HepG2 (cell line): Measurements from ENCODE around the gene C9orf78. TPM values are rescaled to one million over a fixed set of nuclear protein-coding genes. Genes with fewer than 3 reads are reported as not detected.

Experiments used
- ATAC-seq: fragments of 200-7000 bp; cut with Tn5 transposase; 3 replicates; pipeline ENCODE4 v1.9.1; 2020; ENCODE audit warnings: mild to moderate bottlenecking, moderate library complexity
- BruUV-seq: library from RNA; stranded (reverse); fragments of 400-500 nt; replicated peaks from 2 replicates; lab custom pipeline; 2021; lab: Mats Ljungman, UMichigan
- CTCF ChIA-PET: fragments of 300-600 bp; formaldehyde crosslinking; extraction: SDS; loops from one replicate; lab custom pipeline; 2021; ENCODE audit warnings: low total read pairs, inconsistent platforms, low intra/inter-chr PET ratio; lab: Yijun Ruan, JAX
- POLR2A ChIA-PET: fragments of 350-600 bp; sonication (Branson Sonifier 250); formaldehyde crosslinking; loops from one replicate; lab custom pipeline; 2020; ENCODE audit warnings: antibody characterized with exemption, inconsistent platforms; lab: Yijun Ruan, JAX
- DNase-seq: peaks from one replicate; pipeline ENCODE4 v3.0.0-alpha.2; 2015; ENCODE audit warnings: low spot score
- FAIRE-seq: peaks from 3 replicates; lab custom pipeline; 2011; peaks lifted over from hg19 to GRCh38; lab: Jason Lieb, UNC
- H2AFZ ChIP-seq: one replicate; pipeline ENCODE4 v1.6.1; 2011; ENCODE audit warnings: low read length, inconsistent platforms
- H3K27ac ChIP-seq: fragments of 300-600 bp; 3 replicates; pipeline ENCODE4 v1.8.0; 2011; ENCODE audit warnings: mixed run types, mild to moderate bottlenecking, mixed read lengths, low read length, inconsistent platforms; ENCODE audit not compliant: insufficient read depth; ENCODE audit errors: extremely low read length
- H3K27me3 ChIP-seq, 2 experiments: fragments of 200-600 bp in 1 of 2; 2 replicates in 1 of 2; 3 replicates in 1 of 2; pipeline versions ENCODE4 v1.6.0 to v1.8.0; 2011; ENCODE audit warnings: low read length in 2 of 2, mild to moderate bottlenecking in 2 of 2, moderate library complexity in 2 of 2, inconsistent platforms in 1 of 2; ENCODE audit not compliant: insufficient read depth in 2 of 2, control insufficient read depth in 1 of 2
- H3K36me3 ChIP-seq, 2 experiments: fragments of 200-600 bp in 1 of 2; replicated peaks in 1 of 2; 2 replicates in 1 of 2; 3 replicates in 1 of 2; pipeline versions ENCODE4 v1.5.1 to v1.8.0; 2011; ENCODE audit warnings: low read length in 2 of 2, inconsistent platforms in 1 of 2; ENCODE audit not compliant: insufficient read depth in 2 of 2, control insufficient read depth in 1 of 2
- H3K4me1 ChIP-seq: 2 replicates; pipeline ENCODE4 v1.5.1; 2012; ENCODE audit warnings: low read length, inconsistent platforms; ENCODE audit not compliant: insufficient read depth
- H3K4me2 ChIP-seq: 2 replicates; pipeline ENCODE4 v1.6.0; 2011; ENCODE audit warnings: low read depth, low read length, inconsistent platforms
- H3K4me3 ChIP-seq, 3 experiments: fragments of 200-600 bp in 1 of 3; sonication (generic), shearing (Covaris generic) in 1 of 3; replicated peaks in 1 of 3; 2 replicates each; pipeline ENCODE4 v1.5.1; 2011 to 2016; ENCODE audit warnings: low read length in 3 of 3, inconsistent platforms in 2 of 3, low read depth in 2 of 3, mild to moderate bottlenecking in 2 of 3, control low read depth in 1 of 3, mixed read lengths in 1 of 3; ENCODE audit not compliant: insufficient read depth in 1 of 3
- H3K79me2 ChIP-seq: one replicate; pipeline ENCODE4 v1.6.1; 2011; ENCODE audit warnings: low read length, inconsistent platforms; ENCODE audit not compliant: insufficient read depth
- H3K9ac ChIP-seq: 2 replicates; pipeline ENCODE4 v1.6.0; 2011; ENCODE audit warnings: mild to moderate bottlenecking, low read depth, low read length, inconsistent platforms; ENCODE audit not compliant: insufficient read depth
- H3K9me3 ChIP-seq: 2 replicates; pipeline ENCODE4 v1.5.1; 2012; ENCODE audit warnings: mild to moderate bottlenecking, low read length
- H4K20me1 ChIP-seq: 2 replicates; pipeline ENCODE4 v1.6.0; 2011; ENCODE audit warnings: inconsistent platforms, mild to moderate bottlenecking, low read length, moderate library complexity; ENCODE audit not compliant: insufficient read depth
- AHR ChIP-seq: IDR thresholded peaks from 2 replicates; pipeline ENCODE4 v1.6.1; 2018; ENCODE audit warnings: missing genetic modification reagents, missing compliant biosample characterization
- ATRX ChIP-seq: sonication (generic); formaldehyde crosslinking; IDR thresholded peaks from 2 replicates; pipeline ENCODE4 v1.4.0; 2020; ENCODE audit warnings: missing genetic modification reagents, borderline replicate concordance
- CEBPG ChIP-seq: IDR thresholded peaks from 2 replicates; pipeline ENCODE4 v1.6.1; 2016
- HIVEP1 ChIP-seq: sonication (generic); formaldehyde crosslinking; IDR thresholded peaks from 2 replicates; pipeline ENCODE4 v1.4.0; 2020; ENCODE audit warnings: mild to moderate bottlenecking, missing genetic modification reagents
- NFIB ChIP-seq: sonication (generic); formaldehyde crosslinking; IDR thresholded peaks from 2 replicates; pipeline ENCODE4 v1.9.0; 2021; ENCODE audit warnings: missing genetic modification reagents, mild to moderate bottlenecking, borderline replicate concordance
- PAF1 ChIP-seq: IDR thresholded peaks from 2 replicates; pipeline ENCODE4 v1.6.1; 2016; ENCODE audit warnings: missing genetic modification reagents, missing compliant biosample characterization
- RORA ChIP-seq: sonication (generic); formaldehyde crosslinking; IDR thresholded peaks from 2 replicates; pipeline ENCODE4 v1.5.0; 2020; ENCODE audit warnings: mild to moderate bottlenecking, missing genetic modification reagents, moderate library complexity
- SIN3A ChIP-seq: IDR thresholded peaks from 2 replicates; pipeline ENCODE4 v1.6.1; 2011; ENCODE audit warnings: low read depth, mild to moderate bottlenecking, control low read depth, low read length, borderline replicate concordance
- TEAD2 ChIP-seq: sonication (generic); formaldehyde crosslinking; IDR thresholded peaks from 2 replicates; pipeline ENCODE4 v1.9.0; 2021; ENCODE audit warnings: missing genetic modification reagents
- ZNF24 ChIP-seq: fragments of 450-650 bp; IDR thresholded peaks from 2 replicates; pipeline ENCODE4 v1.6.1; 2017; ENCODE audit warnings: antibody characterized with exemption, mild to moderate bottlenecking
- ZSCAN22 ChIP-seq: sonication (generic); formaldehyde crosslinking; IDR thresholded peaks from 2 replicates; pipeline ENCODE4 v1.4.0; 2020; ENCODE audit warnings: mild to moderate bottlenecking, missing genetic modification reagents
- ZZZ3 ChIP-seq: sonication (generic); formaldehyde crosslinking; IDR thresholded peaks from 2 replicates; pipeline ENCODE4 v1.4.0; 2020; ENCODE audit warnings: missing genetic modification reagents, mild to moderate bottlenecking, borderline replicate concordance
- WGBS: methylation state at CpG from one replicate; pipeline ENCODE4 v1.1.6; 2017; ENCODE audit warnings: low lambda C conversion rate; 5-methylcytosine and 5-hydroxymethylcytosine counted together
- in situ Hi-C: cut with HindIII; loops from 2 replicates; pipeline ENCODE4 v1.10.0; 2017; ENCODE audit warnings: low pct_unique_long_range_greater_than_20kb; ENCODE audit not compliant: extremely low pct_ligation_motif_present
- intact Hi-C: fragments of 100-400 bp; cut with micrococcal nuclease; formaldehyde crosslinking; loops from one replicate; pipeline ENCODE4 v1.10.0; 2022; ENCODE audit not compliant: unreplicated experiment
- polyA plus RNA-seq, 8 experiments: library from polyadenylated mRNA; depleted of rRNA in 3 of 8; stranded (reverse) in 7 of 8; unstranded in 1 of 8; fragments of >200 nt; fragmentation: Illumina TruSeq in 4 of 8; extraction: Trizol in 4 of 8; gene quantifications; 2 replicates each; pipeline versions ENCODE4 v1.2.1 to v1.2.3, GENCODE V29; 2011 to 2016; ENCODE audit warnings: low read depth in 4 of 8, missing spikeins in 1 of 8, mixed read lengths in 1 of 8; ENCODE audit not compliant: insufficient read depth in 1 of 8
- total RNA-seq, 5 experiments: library from RNA; depleted of rRNA; stranded (reverse); fragments of >200 nt; fragmentation: Illumina TruSeq; extraction: Trizol; gene quantifications; 2 replicates each; pipeline ENCODE4 v1.2.3, GENCODE V29; 2016; ENCODE audit warnings: low read depth in 1 of 5
- TF ChIP-seq, protein P1 (sequence below): sonication (generic); formaldehyde crosslinking; conservative IDR thresholded peaks from 2 replicates; pipeline ENCODE4 v1.8.0; 2022; ENCODE audit warnings: mild to moderate bottlenecking, moderate library complexity, missing genetic modification reagents
- TF ChIP-seq, protein P2 (sequence below): sonication (generic); formaldehyde crosslinking; IDR thresholded peaks from 2 replicates; pipeline ENCODE4 v1.4.0; 2020; ENCODE audit warnings: missing genetic modification reagents, mild to moderate bottlenecking, borderline replicate concordance
- TF ChIP-seq, protein P3 (sequence below): sonication (generic); formaldehyde crosslinking; IDR thresholded peaks from 2 replicates; pipeline ENCODE4 v1.4.0; 2020; ENCODE audit warnings: low read depth, mild to moderate bottlenecking, missing genetic modification reagents
- TF ChIP-seq, protein P4 (sequence below): sonication (generic); formaldehyde crosslinking; IDR thresholded peaks from 2 replicates; pipeline ENCODE4 v1.5.1; 2020; ENCODE audit warnings: missing genetic modification reagents, mild to moderate bottlenecking, borderline replicate concordance
- TF ChIP-seq, protein P5 (sequence below), 2 experiments: sonication (generic) in 1 of 2; formaldehyde crosslinking in 1 of 2; IDR thresholded peaks; 2 replicates each; pipeline versions ENCODE4 v1.5.1 to v1.6.1; 2011 to 2020; ENCODE audit warnings: borderline replicate concordance in 1 of 2, low read depth in 1 of 2, low read length in 1 of 2, mild to moderate bottlenecking in 1 of 2, missing genetic modification reagents in 1 of 2, moderate library complexity in 1 of 2

Gene C9orf78
- total and polyA plus RNA-seq, 2 of the 13 experiments (the other 11 are each of a cell fraction or from before 2014, with no cell fraction given), result 18.4 to 35.5 TPM

DNA sequence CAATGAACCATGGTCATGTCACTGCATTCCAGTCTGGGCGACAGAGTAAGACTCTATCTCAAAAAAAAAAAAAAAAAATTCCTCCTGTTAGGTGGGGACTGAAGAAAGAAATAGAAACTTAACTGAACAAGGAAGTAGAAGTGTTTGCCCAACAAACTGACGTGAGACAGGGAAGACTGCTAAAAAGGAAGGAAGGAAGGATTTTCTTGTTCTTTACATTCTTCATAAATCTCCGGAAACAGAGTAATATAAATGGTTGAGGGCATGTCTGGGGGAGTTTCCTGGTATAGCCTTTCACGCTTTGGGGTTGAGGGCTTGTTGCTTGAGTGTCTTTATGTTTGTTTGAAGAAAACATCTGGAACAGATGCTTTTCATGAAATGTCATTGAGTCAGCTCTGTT, 29.0 kb downstream of the C9orf78 start:
- in situ Hi-C loops (no loop called here), intact Hi-C loops (no loop called here)
- ChIA-PET CTCF (no interaction called here), POLR2A (no interaction called here)
- BruUV-seq, result no TSS peak
- no peak for DNase-seq
- no peaks in the 10 kb centered on the region for H4K20me1 ChIP-seq
- no peak overlapping the region for H3K4me2 ChIP-seq
- 94% methylated on average over 4 of the region's 4 CpGs for WGBS
- H3K27ac ChIP-seq, result no peak overlapping the region
- FAIRE-seq, result no peak
- peaks cover 9% of the 10 kb centered on the region for H3K79me2 ChIP-seq
- H3K27me3 ChIP-seq, result no peaks in the 10 kb centered on the region
- no peak for ATAC-seq
- no peaks in the 10 kb centered on the region for H3K9me3 ChIP-seq
- no peak overlapping the region for H2AFZ ChIP-seq
- H3K36me3 ChIP-seq, result peaks cover 4 to 9% of the 10 kb centered on the region in 2 experiments; a peak in 4 of 5 replicates
- H3K4me3 ChIP-seq, result no peak overlapping the region
- no peak overlapping the region for H3K9ac ChIP-seq
- peaks cover 26% of the 10 kb centered on the region for H3K4me1 ChIP-seq
- TF ChIP-seq ZNF24 (no peak), AHR (CRISPR knock-in tag) (no peak), HIVEP1 (CRISPR knock-in tag) (no peak), NFIB (CRISPR knock-in tag) (no peak), SIN3A (no peak), ZSCAN22 (CRISPR knock-in tag) (no peak), ATRX (no peak), RORA (no peak), TEAD2 (CRISPR knock-in tag) (no peak), PAF1 (CRISPR knock-in tag) (no peak), ZZZ3 (no peak), CEBPG (CRISPR knock-in tag) (no peak)
- TF ChIP-seq, protein P1, sequence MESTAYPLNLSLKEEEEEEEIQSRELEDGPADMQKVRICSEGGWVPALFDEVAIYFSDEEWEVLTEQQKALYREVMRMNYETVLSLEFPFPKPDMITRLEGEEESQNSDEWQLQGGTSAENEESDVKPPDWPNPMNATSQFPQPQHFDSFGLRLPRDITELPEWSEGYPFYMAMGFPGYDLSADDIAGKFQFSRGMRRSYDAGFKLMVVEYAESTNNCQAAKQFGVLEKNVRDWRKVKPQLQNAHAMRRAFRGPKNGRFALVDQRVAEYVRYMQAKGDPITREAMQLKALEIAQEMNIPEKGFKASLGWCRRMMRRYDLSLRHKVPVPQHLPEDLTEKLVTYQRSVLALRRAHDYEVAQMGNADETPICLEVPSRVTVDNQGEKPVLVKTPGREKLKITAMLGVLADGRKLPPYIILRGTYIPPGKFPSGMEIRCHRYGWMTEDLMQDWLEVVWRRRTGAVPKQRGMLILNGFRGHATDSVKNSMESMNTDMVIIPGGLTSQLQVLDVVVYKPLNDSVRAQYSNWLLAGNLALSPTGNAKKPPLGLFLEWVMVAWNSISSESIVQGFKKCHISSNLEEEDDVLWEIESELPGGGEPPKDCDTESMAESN (CRISPR knock-in tag), result no peak
- TF ChIP-seq, protein P2, sequence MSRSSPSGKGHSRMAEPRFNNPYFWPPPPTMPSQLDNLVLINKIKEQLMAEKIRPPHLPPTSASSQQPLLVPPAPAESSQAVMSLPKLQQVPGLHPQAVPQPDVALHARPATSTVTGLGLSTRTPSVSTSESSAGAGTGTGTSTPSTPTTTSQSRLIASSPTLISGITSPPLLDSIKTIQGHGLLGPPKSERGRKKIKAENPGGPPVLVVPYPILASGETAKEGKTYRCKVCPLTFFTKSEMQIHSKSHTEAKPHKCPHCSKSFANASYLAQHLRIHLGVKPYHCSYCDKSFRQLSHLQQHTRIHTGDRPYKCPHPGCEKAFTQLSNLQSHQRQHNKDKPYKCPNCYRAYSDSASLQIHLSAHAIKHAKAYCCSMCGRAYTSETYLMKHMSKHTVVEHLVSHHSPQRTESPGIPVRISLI (CRISPR knock-in tag), result no peak
- TF ChIP-seq, protein P3, sequence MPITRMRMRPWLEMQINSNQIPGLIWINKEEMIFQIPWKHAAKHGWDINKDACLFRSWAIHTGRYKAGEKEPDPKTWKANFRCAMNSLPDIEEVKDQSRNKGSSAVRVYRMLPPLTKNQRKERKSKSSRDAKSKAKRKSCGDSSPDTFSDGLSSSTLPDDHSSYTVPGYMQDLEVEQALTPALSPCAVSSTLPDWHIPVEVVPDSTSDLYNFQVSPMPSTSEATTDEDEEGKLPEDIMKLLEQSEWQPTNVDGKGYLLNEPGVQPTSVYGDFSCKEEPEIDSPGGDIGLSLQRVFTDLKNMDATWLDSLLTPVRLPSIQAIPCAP, result no peak
- TF ChIP-seq, protein P4, sequence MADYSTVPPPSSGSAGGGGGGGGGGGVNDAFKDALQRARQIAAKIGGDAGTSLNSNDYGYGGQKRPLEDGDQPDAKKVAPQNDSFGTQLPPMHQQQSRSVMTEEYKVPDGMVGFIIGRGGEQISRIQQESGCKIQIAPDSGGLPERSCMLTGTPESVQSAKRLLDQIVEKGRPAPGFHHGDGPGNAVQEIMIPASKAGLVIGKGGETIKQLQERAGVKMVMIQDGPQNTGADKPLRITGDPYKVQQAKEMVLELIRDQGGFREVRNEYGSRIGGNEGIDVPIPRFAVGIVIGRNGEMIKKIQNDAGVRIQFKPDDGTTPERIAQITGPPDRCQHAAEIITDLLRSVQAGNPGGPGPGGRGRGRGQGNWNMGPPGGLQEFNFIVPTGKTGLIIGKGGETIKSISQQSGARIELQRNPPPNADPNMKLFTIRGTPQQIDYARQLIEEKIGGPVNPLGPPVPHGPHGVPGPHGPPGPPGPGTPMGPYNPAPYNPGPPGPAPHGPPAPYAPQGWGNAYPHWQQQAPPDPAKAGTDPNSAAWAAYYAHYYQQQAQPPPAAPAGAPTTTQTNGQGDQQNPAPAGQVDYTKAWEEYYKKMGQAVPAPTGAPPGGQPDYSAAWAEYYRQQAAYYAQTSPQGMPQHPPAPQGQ (CRISPR knock-in tag), result no peak
- TF ChIP-seq, protein P5, sequence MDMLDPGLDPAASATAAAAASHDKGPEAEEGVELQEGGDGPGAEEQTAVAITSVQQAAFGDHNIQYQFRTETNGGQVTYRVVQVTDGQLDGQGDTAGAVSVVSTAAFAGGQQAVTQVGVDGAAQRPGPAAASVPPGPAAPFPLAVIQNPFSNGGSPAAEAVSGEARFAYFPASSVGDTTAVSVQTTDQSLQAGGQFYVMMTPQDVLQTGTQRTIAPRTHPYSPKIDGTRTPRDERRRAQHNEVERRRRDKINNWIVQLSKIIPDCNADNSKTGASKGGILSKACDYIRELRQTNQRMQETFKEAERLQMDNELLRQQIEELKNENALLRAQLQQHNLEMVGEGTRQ (IDR thresholded peaks at IDR 0.05; ENCODE audit: low read depth, low read length), result no peak
- TF ChIP-seq, protein P5 (CRISPR knock-in tag; IDR thresholded peaks at IDR 0.05; ENCODE audit: borderline replicate concordance), result no peak
